HepG2 (cell line): ENCODE measurements around the gene DNMT3B. TPM values are rescaled to one million over a fixed set of nuclear protein-coding genes. Genes with fewer than 3 reads are reported as not detected.

Experiments used
- ATAC-seq: fragments of 200-7000 bp; cut with Tn5 transposase; 3 replicates; pipeline ENCODE4 v1.9.1; 2020; ENCODE audit warnings: mild to moderate bottlenecking, moderate library complexity
- BruUV-seq: library from RNA; stranded (reverse); fragments of 400-500 nt; replicated peaks from 2 replicates; lab custom pipeline; 2021; lab: Mats Ljungman, UMichigan
- CTCF ChIA-PET: fragments of 300-600 bp; formaldehyde crosslinking; extraction: SDS; loops from one replicate; lab custom pipeline; 2021; ENCODE audit warnings: low total read pairs, inconsistent platforms, low intra/inter-chr PET ratio; lab: Yijun Ruan, JAX
- POLR2A ChIA-PET: fragments of 350-600 bp; sonication (Branson Sonifier 250); formaldehyde crosslinking; loops from one replicate; lab custom pipeline; 2020; ENCODE audit warnings: antibody characterized with exemption, inconsistent platforms; lab: Yijun Ruan, JAX
- DNase-seq: peaks from one replicate; pipeline ENCODE4 v3.0.0-alpha.2; 2015; ENCODE audit warnings: low spot score
- FAIRE-seq: peaks from 3 replicates; lab custom pipeline; 2011; peaks lifted over from hg19 to GRCh38; lab: Jason Lieb, UNC
- H2AFZ ChIP-seq: one replicate; pipeline ENCODE4 v1.6.1; 2011; ENCODE audit warnings: low read length, inconsistent platforms
- H3K27ac ChIP-seq: fragments of 300-600 bp; 3 replicates; pipeline ENCODE4 v1.8.0; 2011; ENCODE audit warnings: mixed run types, mild to moderate bottlenecking, mixed read lengths, low read length, inconsistent platforms; ENCODE audit not compliant: insufficient read depth; ENCODE audit errors: extremely low read length
- H3K27me3 ChIP-seq, 2 experiments: fragments of 200-600 bp in 1 of 2; 2 replicates in 1 of 2; 3 replicates in 1 of 2; pipeline versions ENCODE4 v1.6.0 to v1.8.0; 2011; ENCODE audit warnings: low read length in 2 of 2, mild to moderate bottlenecking in 2 of 2, moderate library complexity in 2 of 2, inconsistent platforms in 1 of 2; ENCODE audit not compliant: insufficient read depth in 2 of 2, control insufficient read depth in 1 of 2
- H3K36me3 ChIP-seq, 2 experiments: fragments of 200-600 bp in 1 of 2; replicated peaks in 1 of 2; 2 replicates in 1 of 2; 3 replicates in 1 of 2; pipeline versions ENCODE4 v1.5.1 to v1.8.0; 2011; ENCODE audit warnings: low read length in 2 of 2, inconsistent platforms in 1 of 2; ENCODE audit not compliant: insufficient read depth in 2 of 2, control insufficient read depth in 1 of 2
- H3K4me1 ChIP-seq: 2 replicates; pipeline ENCODE4 v1.5.1; 2012; ENCODE audit warnings: low read length, inconsistent platforms; ENCODE audit not compliant: insufficient read depth
- H3K4me2 ChIP-seq: 2 replicates; pipeline ENCODE4 v1.6.0; 2011; ENCODE audit warnings: low read depth, low read length, inconsistent platforms
- H3K4me3 ChIP-seq, 3 experiments: fragments of 200-600 bp in 1 of 3; sonication (generic), shearing (Covaris generic) in 1 of 3; replicated peaks in 1 of 3; 2 replicates each; pipeline ENCODE4 v1.5.1; 2011 to 2016; ENCODE audit warnings: low read length in 3 of 3, inconsistent platforms in 2 of 3, low read depth in 2 of 3, mild to moderate bottlenecking in 2 of 3, control low read depth in 1 of 3, mixed read lengths in 1 of 3; ENCODE audit not compliant: insufficient read depth in 1 of 3
- H3K79me2 ChIP-seq: one replicate; pipeline ENCODE4 v1.6.1; 2011; ENCODE audit warnings: low read length, inconsistent platforms; ENCODE audit not compliant: insufficient read depth
- H3K9ac ChIP-seq: 2 replicates; pipeline ENCODE4 v1.6.0; 2011; ENCODE audit warnings: mild to moderate bottlenecking, low read depth, low read length, inconsistent platforms; ENCODE audit not compliant: insufficient read depth
- H3K9me3 ChIP-seq: 2 replicates; pipeline ENCODE4 v1.5.1; 2012; ENCODE audit warnings: mild to moderate bottlenecking, low read length
- H4K20me1 ChIP-seq: 2 replicates; pipeline ENCODE4 v1.6.0; 2011; ENCODE audit warnings: inconsistent platforms, mild to moderate bottlenecking, low read length, moderate library complexity; ENCODE audit not compliant: insufficient read depth
- CBFB ChIP-seq: sonication (generic); formaldehyde crosslinking; IDR thresholded peaks from 2 replicates; pipeline ENCODE4 v1.4.0; 2020; ENCODE audit warnings: missing genetic modification reagents
- CENPT ChIP-seq: sonication (generic); formaldehyde crosslinking; IDR thresholded peaks from 2 replicates; pipeline ENCODE4 v1.8.0; 2022; ENCODE audit warnings: low read depth, mild to moderate bottlenecking, moderate library complexity, missing genetic modification reagents
- HNRNPUL1 ChIP-seq: fragments of 200-400 bp; formaldehyde crosslinking; IDR thresholded peaks from 2 replicates; pipeline ENCODE4 v1.6.1; 2017; ENCODE audit warnings: low read depth, mild to moderate bottlenecking, low read length, moderate library complexity
- KDM5A ChIP-seq: fragments of 200-600 bp; sonication (generic); IDR thresholded peaks from 2 replicates; pipeline ENCODE4 v1.7.0; 2018; ENCODE audit warnings: antibody characterized with exemption, mild to moderate bottlenecking, low read length, borderline replicate concordance
- SNAI1 ChIP-seq: sonication (generic); formaldehyde crosslinking; IDR thresholded peaks from 2 replicates; pipeline ENCODE4 v1.5.0; 2020; ENCODE audit warnings: mild to moderate bottlenecking, missing genetic modification reagents, borderline replicate concordance
- SRSF9 ChIP-seq: fragments of 200-400 bp; formaldehyde crosslinking; IDR thresholded peaks from 2 replicates; pipeline ENCODE4 v1.6.1; 2018; ENCODE audit warnings: borderline replicate concordance, mild to moderate bottlenecking, low read depth, low read length; ENCODE audit not compliant: insufficient read depth, poor library complexity, severe bottlenecking
- ZBTB46 ChIP-seq: sonication (generic); formaldehyde crosslinking; IDR thresholded peaks from 2 replicates; pipeline ENCODE4 v1.4.0; 2020; ENCODE audit warnings: mild to moderate bottlenecking, missing genetic modification reagents, borderline replicate concordance
- ZFP36 ChIP-seq: fragments of 150-350 bp; IDR thresholded peaks from 2 replicates; pipeline ENCODE4 v1.6.1; 2018; ENCODE audit warnings: borderline replicate concordance, low read length, low read depth; ENCODE audit not compliant: partially characterized antibody
- ZNF549 ChIP-seq: sonication (generic); formaldehyde crosslinking; IDR thresholded peaks from 2 replicates; pipeline ENCODE4 v1.5.0; 2020; ENCODE audit warnings: missing genetic modification reagents
- ZNF557 ChIP-seq: sonication (generic); formaldehyde crosslinking; IDR thresholded peaks from 2 replicates; pipeline ENCODE4 v1.4.0; 2020; ENCODE audit warnings: missing genetic modification reagents
- ZNF816 ChIP-seq: sonication (generic); formaldehyde crosslinking; IDR thresholded peaks from 2 replicates; pipeline ENCODE4 v1.8.0; 2022; ENCODE audit warnings: missing genetic modification reagents, mild to moderate bottlenecking, borderline replicate concordance
- ZNF839 ChIP-seq: sonication (generic); formaldehyde crosslinking; IDR thresholded peaks from 2 replicates; pipeline ENCODE4 v1.4.0; 2020; ENCODE audit warnings: missing genetic modification reagents, mild to moderate bottlenecking, borderline replicate concordance
- WGBS: methylation state at CpG from one replicate; pipeline ENCODE4 v1.1.6; 2017; ENCODE audit warnings: low lambda C conversion rate; 5-methylcytosine and 5-hydroxymethylcytosine counted together
- in situ Hi-C: cut with HindIII; loops from 2 replicates; pipeline ENCODE4 v1.10.0; 2017; ENCODE audit warnings: low pct_unique_long_range_greater_than_20kb; ENCODE audit not compliant: extremely low pct_ligation_motif_present
- intact Hi-C: fragments of 100-400 bp; cut with micrococcal nuclease; formaldehyde crosslinking; loops from one replicate; pipeline ENCODE4 v1.10.0; 2022; ENCODE audit not compliant: unreplicated experiment
- polyA plus RNA-seq, 8 experiments: library from polyadenylated mRNA; depleted of rRNA in 3 of 8; stranded (reverse) in 7 of 8; unstranded in 1 of 8; fragments of >200 nt; fragmentation: Illumina TruSeq in 4 of 8; extraction: Trizol in 4 of 8; gene quantifications; 2 replicates each; pipeline versions ENCODE4 v1.2.1 to v1.2.3, GENCODE V29; 2011 to 2016; ENCODE audit warnings: low read depth in 4 of 8, missing spikeins in 1 of 8, mixed read lengths in 1 of 8; ENCODE audit not compliant: insufficient read depth in 1 of 8
- total RNA-seq, 5 experiments: library from RNA; depleted of rRNA; stranded (reverse); fragments of >200 nt; fragmentation: Illumina TruSeq; extraction: Trizol; gene quantifications; 2 replicates each; pipeline ENCODE4 v1.2.3, GENCODE V29; 2016; ENCODE audit warnings: low read depth in 1 of 5
- TF ChIP-seq, protein P1 (sequence below): IDR thresholded peaks from 2 replicates; pipeline ENCODE4 v1.6.1; 2016; ENCODE audit warnings: missing compliant biosample characterization, missing genetic modification reagents, borderline replicate concordance
- TF ChIP-seq, protein P2 (sequence below): sonication (generic); formaldehyde crosslinking; IDR thresholded peaks from 2 replicates; pipeline ENCODE4 v1.5.1; 2020; ENCODE audit warnings: missing genetic modification reagents, mild to moderate bottlenecking, borderline replicate concordance
- TF ChIP-seq, protein P3 (sequence below): sonication (generic); formaldehyde crosslinking; IDR thresholded peaks from 2 replicates; pipeline ENCODE4 v1.4.0; 2020; ENCODE audit warnings: missing genetic modification reagents
- TF ChIP-seq, protein P4 (sequence below): sonication (generic); formaldehyde crosslinking; IDR thresholded peaks from 2 replicates; pipeline ENCODE4 v1.4.0; 2020; ENCODE audit warnings: mild to moderate bottlenecking, missing genetic modification reagents

DNMT3B gene
- total and polyA plus RNA-seq, 2 of the 13 experiments (the other 11 are each of a cell fraction or from before 2014, with no cell fraction given) = 3.8 to 13.9 TPM

- H3K9me3 ChIP-seq = no peaks in the 10 kb centered on the region
- FAIRE-seq (no peak), DNase-seq (no peak)
- no peaks in the 10 kb centered on the region for H3K79me2 ChIP-seq
- H3K9ac ChIP-seq = no peak overlapping the region
- peaks cover 20 to 67% of the 10 kb centered on the region in 2 experiments for H3K36me3 ChIP-seq
- TF ChIP-seq SRSF9 (no peak), CBFB (CRISPR knock-in tag) (no peak), ZNF557 (CRISPR knock-in tag) (no peak), ZBTB46 (no peak), ZFP36 (no peak), ZNF549 (no peak), ZNF816 (CRISPR knock-in tag) (no peak), KDM5A (no peak), CENPT (CRISPR knock-in tag) (no peak), ZNF839 (CRISPR knock-in tag) (no peak), SNAI1 (CRISPR knock-in tag) (no peak), HNRNPUL1 (no peak)
- TF ChIP-seq, protein P1, sequence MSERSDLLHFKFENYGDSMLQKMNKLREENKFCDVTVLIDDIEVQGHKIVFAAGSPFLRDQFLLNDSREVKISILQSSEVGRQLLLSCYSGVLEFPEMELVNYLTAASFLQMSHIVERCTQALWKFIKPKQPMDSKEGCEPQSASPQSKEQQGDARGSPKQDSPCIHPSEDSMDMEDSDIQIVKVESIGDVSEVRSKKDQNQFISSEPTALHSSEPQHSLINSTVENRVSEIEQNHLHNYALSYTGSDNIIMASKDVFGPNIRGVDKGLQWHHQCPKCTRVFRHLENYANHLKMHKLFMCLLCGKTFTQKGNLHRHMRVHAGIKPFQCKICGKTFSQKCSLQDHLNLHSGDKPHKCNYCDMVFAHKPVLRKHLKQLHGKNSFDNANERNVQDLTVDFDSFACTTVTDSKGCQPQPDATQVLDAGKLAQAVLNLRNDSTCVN (CRISPR knock-in tag) = no peak
- TF ChIP-seq, protein P2, sequence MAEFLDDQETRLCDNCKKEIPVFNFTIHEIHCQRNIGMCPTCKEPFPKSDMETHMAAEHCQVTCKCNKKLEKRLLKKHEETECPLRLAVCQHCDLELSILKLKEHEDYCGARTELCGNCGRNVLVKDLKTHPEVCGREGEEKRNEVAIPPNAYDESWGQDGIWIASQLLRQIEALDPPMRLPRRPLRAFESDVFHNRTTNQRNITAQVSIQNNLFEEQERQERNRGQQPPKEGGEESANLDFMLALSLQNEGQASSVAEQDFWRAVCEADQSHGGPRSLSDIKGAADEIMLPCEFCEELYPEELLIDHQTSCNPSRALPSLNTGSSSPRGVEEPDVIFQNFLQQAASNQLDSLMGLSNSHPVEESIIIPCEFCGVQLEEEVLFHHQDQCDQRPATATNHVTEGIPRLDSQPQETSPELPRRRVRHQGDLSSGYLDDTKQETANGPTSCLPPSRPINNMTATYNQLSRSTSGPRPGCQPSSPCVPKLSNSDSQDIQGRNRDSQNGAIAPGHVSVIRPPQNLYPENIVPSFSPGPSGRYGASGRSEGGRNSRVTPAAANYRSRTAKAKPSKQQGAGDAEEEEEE (CRISPR knock-in tag) = no peak
- TF ChIP-seq, protein P3, sequence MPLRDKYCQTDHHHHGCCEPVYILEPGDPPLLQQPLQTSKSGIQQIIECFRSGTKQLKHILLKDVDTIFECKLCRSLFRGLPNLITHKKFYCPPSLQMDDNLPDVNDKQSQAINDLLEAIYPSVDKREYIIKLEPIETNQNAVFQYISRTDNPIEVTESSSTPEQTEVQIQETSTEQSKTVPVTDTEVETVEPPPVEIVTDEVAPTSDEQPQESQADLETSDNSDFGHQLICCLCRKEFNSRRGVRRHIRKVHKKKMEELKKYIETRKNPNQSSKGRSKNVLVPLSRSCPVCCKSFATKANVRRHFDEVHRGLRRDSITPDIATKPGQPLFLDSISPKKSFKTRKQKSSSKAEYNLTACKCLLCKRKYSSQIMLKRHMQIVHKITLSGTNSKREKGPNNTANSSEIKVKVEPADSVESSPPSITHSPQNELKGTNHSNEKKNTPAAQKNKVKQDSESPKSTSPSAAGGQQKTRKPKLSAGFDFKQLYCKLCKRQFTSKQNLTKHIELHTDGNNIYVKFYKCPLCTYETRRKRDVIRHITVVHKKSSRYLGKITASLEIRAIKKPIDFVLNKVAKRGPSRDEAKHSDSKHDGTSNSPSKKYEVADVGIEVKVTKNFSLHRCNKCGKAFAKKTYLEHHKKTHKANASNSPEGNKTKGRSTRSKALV (CRISPR knock-in tag) = no peak
- TF ChIP-seq, protein P4, sequence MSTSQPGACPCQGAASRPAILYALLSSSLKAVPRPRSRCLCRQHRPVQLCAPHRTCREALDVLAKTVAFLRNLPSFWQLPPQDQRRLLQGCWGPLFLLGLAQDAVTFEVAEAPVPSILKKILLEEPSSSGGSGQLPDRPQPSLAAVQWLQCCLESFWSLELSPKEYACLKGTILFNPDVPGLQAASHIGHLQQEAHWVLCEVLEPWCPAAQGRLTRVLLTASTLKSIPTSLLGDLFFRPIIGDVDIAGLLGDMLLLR (CRISPR knock-in tag) = no peak
- TF ChIP-seq, all 625 proteins: peak for 0
- Histone ChIP-seq H2AFZ (no peak overlapping the region), H3K4me1 (no peaks in the 10 kb centered on the region), H3K27ac (no peak overlapping the region), H4K20me1 (no peaks in the 10 kb centered on the region), H3K4me2 (no peak overlapping the region), H3K27me3 (no peaks in the 10 kb centered on the region), H3K4me3 (no peak overlapping the region)
- ChIA-PET CTCF (no interaction called here), POLR2A (interaction anchor here (1.3 kb wide), 1 partner anchor 15 kb away, joined by 7 read pairs; the partner anchor contains the start of gene MAPRE1)
- in situ Hi-C loops (no loop called here), intact Hi-C loops (no loop called here)
- BruUV-seq = no TSS peak
- ATAC-seq = no peak
- WGBS = 96% methylated on average over 8 of the region's 8 CpGs
Observed at GRCh38 chr20:32804022-32804715, 42.0 kb downstream of the DNMT3B start.
